CD4-positive, alpha-beta T cell treated with Interleukin-15 for 1 hour (primary cell): Measurements from ENCODE around the gene NDUFS4.
"Not testable (repeated sequence)": the region's sequence is repeated elsewhere in the genome, so short reads cannot be mapped to it uniquely, and the experiment has no call there.

Experiments used
- DNase-seq: peaks from one replicate; pipeline ENCODE4 v3.0.0-alpha.2; 2020

Gene NDUFS4

GRCh38 chr5:53560506-53561191, at the start of gene NDUFS4:
Gene NDUFS4 (plus strand): TSS chr5:53560639. CDS start chr5:53560663, 24 bp downstream.
- DNase-seq = peak; percentile 77

GRCh38 chr5:53512539-53512938, 47.9 kb upstream of the NDUFS4 start:
- DNase-seq = no peak

GRCh38 chr5:53515988-53516387, 44.5 kb upstream of the NDUFS4 start:
- DNase-seq = no peak

- DNase-seq = no peak
Observed at GRCh38 chr5:53520813-53521212, 39.6 kb upstream of the NDUFS4 start.

GRCh38 chr5:53537711-53538110, 22.7 kb upstream of the NDUFS4 start:
- DNase-seq = no peak

GRCh38 chr5:53540739-53541138, 19.7 kb upstream of the NDUFS4 start:
- not testable (repeated sequence) for DNase-seq

- DNase-seq = no peak
Observed at GRCh38 chr5:53541859-53542258, 18.6 kb upstream of the NDUFS4 start.

GRCh38 chr5:53542926-53543325, 17.5 kb upstream of the NDUFS4 start:
- DNase-seq = no peak

GRCh38 chr5:53543401-53543800, 17.0 kb upstream of the NDUFS4 start:
- no peak for DNase-seq

GRCh38 chr5:53545744-53546143, 14.7 kb upstream of the NDUFS4 start:
- DNase-seq = no peak

GRCh38 chr5:53547226-53547625, 13.2 kb upstream of the NDUFS4 start:
- DNase-seq = no peak

GRCh38 chr5:53548501-53548900, 11.9 kb upstream of the NDUFS4 start:
- not testable (repeated sequence) for DNase-seq

- no peak for DNase-seq
Observed at GRCh38 chr5:53549792-53550191, 10.6 kb upstream of the NDUFS4 start.

- no peak for DNase-seq
Observed at GRCh38 chr5:53552561-53552960, 7.9 kb upstream of the NDUFS4 start.

GRCh38 chr5:53554444-53554843, 6.0 kb upstream of the NDUFS4 start:
- no peak for DNase-seq

- DNase-seq = no peak
Observed at GRCh38 chr5:53555160-53555559, 5.3 kb upstream of the NDUFS4 start.

GRCh38 chr5:53556001-53556400, 4.4 kb upstream of the NDUFS4 start:
- no peak for DNase-seq

- no peak for DNase-seq
Observed at GRCh38 chr5:53557386-53557785, 3.1 kb upstream of the NDUFS4 start.

GRCh38 chr5:53558966-53559365, 1.5 kb upstream of the NDUFS4 start:
- DNase-seq = no peak

GRCh38 chr5:53560028-53560427, 411 bp upstream of the NDUFS4 start:
- no peak for DNase-seq

- no peak for DNase-seq
Observed at GRCh38 chr5:53568401-53568800, 8.0 kb downstream of the NDUFS4 start.

GRCh38 chr5:53568871-53569270, 8.4 kb downstream of the NDUFS4 start:
- no peak for DNase-seq

GRCh38 chr5:53569453-53569852, 9.0 kb downstream of the NDUFS4 start:
- DNase-seq = no peak

- no peak for DNase-seq
Observed at GRCh38 chr5:53571403-53571802, 11.0 kb downstream of the NDUFS4 start.

GRCh38 chr5:53575101-53575500, 14.7 kb downstream of the NDUFS4 start:
- DNase-seq = no peak
